Lower leg skin (tissue), 3 donors: ENCODE data around the gene SEMA7A.

Experiments
- POLR2A ChIP-seq, 2 donors: fragments of 450-650 bp; IDR thresholded peaks; one replicate each; pipeline ENCODE4 v1.6.1; 2016 to 2017; ENCODE audit warnings: antibody characterized with exemption in 2 of 2, mild to moderate bottlenecking in 1 of 2, moderate library complexity in 1 of 2
- TF ChIP-seq, protein P1 (sequence below), 3 donors: fragments of 450-650 bp; IDR thresholded peaks; one replicate each; pipeline ENCODE4 v1.5.1; 2016; ENCODE audit warnings: antibody characterized with exemption in 3 of 3, mild to moderate bottlenecking in 3 of 3, moderate library complexity in 2 of 3

DNA sequence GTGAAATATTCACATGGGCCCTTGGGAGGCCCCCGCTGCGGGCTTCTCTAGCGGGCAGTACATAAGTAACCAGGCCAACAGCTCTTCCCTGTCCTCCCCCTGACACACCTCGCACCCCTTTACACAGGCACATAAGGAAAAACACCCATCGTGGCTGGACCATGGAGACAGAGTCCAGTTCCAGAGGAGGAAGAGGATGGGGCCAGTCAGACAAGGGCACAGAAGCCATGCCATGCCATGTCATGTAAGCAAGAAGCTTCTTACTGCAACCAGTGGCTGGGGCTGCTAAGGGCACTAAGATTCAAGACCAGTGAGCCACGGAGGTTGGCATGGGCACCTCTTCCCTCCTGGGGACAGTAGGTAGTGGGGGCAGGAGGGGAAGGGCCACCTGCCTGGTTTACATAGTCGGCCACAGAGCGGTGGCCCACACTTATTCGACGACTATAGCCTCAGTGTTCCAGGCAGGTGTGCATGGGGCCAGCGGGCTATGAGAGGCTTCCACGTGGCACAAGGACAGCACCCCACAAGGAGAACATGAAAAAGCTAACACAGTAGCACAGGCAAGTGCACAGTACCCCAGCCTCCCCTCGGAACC is 60.6 kb downstream of the SEMA7A start:
- TF ChIP-seq POLR2A (IDR thresholded peaks at IDR 0.05), result no peak
- TF ChIP-seq, protein P1, sequence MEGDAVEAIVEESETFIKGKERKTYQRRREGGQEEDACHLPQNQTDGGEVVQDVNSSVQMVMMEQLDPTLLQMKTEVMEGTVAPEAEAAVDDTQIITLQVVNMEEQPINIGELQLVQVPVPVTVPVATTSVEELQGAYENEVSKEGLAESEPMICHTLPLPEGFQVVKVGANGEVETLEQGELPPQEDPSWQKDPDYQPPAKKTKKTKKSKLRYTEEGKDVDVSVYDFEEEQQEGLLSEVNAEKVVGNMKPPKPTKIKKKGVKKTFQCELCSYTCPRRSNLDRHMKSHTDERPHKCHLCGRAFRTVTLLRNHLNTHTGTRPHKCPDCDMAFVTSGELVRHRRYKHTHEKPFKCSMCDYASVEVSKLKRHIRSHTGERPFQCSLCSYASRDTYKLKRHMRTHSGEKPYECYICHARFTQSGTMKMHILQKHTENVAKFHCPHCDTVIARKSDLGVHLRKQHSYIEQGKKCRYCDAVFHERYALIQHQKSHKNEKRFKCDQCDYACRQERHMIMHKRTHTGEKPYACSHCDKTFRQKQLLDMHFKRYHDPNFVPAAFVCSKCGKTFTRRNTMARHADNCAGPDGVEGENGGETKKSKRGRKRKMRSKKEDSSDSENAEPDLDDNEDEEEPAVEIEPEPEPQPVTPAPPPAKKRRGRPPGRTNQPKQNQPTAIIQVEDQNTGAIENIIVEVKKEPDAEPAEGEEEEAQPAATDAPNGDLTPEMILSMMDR (IDR thresholded peaks at IDR 0.05), result no peak
